HG03097 (cell line): Measurements from ENCODE around the gene GRSF1.
A peak's percentile ranks its signal among the peaks of the same experiment; 100 is the strongest.
"Not testable (repeated sequence)": the region's sequence is repeated elsewhere in the genome, so short reads cannot be mapped to it uniquely, and the experiment has no call there.

ENCODE experiments used
- ATAC-seq: cut with Tn5 transposase; IDR thresholded peaks from one replicate; pipeline ENCODE4 v1.9.1; 2021; ENCODE audit not compliant: unreplicated experiment, low FRiP score

GRSF1 gene

DNA sequence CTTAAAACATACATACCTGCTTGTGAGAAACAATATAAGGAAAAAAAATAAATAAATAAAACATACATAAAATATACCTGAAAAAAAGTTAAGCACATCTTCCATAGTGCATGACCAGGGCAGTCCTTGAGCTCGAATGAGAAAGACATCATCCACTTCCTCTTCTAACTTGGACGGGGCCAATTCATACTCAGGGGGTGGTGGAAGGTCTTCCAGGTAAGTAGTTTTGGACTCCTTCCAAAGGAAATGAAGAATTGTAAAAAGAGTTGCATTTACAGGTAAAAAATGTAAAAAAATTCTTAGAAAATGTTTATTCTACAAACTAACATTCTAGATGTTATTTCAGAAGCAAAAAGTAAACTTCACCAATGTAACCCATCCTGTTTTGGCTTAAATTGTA is 3.6 kb downstream of the GRSF1 start:
- no peak for ATAC-seq

DNA sequence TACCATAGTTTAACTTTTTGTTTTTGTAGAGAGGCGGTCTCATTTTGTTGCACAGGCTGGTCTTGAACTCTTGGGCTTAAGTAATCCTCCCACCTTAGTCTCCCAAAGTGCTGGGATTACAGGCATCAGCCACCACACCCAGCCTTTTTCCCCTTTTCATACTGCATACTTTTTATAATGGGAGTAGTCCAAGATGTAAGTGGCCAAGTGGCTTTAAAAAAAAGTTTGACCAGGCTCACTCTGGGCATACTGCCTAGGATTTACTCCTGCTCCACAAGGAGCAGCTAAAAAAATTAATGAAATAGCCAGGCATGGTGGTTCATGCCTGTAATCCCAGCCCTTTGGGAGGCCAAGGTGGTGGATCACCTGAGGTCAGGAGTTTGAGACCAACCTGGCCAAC is 6.0 kb downstream of the GRSF1 start:
- ATAC-seq: no peak

DNA sequence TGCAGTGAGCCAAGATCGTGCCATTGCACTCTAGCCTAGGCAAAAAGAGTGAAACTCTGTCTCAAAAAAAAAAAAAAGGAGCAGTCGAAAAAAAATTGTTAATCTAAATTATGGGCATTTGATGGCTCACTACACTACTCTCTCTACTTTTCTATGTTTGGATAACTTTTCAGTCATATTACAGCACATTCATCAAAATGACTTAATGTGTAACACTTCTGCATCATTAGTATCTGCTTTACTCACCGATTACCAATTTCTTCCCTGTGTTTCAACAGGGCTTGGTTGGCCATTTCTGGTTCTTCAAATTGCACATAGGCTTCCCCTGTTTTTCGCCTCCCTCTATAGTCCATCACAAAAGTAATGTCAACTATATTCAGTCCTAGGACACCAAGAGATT is 8.4 kb downstream of the GRSF1 start:
- ATAC-seq: no peak

DNA sequence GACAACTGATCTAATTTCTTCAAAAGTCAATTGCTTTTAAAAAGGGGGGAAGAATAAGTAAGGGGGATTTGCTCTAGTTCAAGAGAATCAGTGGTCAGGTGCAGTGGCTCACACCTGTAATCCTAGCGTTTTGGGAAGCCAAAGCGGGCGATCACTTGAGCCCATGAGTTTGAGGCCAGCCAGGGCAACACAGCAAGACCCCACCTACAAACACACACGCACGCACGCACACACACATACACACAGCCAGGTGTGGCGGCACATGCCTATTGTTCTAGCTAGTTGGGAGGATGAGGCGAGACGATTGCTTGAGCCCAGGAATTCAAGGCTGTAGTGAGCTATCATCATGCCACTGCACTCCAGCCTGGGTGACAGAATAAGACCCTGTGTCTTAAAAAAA is 9.6 kb downstream of the GRSF1 start:
- no peak for ATAC-seq

DNA sequence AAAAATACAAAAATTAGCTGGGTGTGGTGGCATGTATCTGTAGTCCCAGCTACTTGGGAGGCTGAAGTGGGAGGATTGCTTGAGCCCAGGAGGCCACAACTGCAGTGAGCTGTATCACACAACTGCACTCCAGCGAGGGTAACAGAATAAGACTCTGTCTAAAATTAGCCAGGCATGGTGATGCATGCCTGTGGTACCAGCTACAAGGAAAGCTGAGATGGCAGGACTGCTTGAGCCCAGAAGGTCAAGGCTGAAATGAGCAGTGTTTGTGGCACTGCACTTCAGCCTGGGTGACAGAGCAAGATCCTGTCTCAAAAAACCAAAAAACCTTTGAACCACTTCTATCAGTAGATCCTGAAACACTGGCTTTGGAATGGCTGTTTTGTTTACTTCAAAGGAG is 10.2 kb downstream of the GRSF1 start:
- ATAC-seq: no peak

DNA sequence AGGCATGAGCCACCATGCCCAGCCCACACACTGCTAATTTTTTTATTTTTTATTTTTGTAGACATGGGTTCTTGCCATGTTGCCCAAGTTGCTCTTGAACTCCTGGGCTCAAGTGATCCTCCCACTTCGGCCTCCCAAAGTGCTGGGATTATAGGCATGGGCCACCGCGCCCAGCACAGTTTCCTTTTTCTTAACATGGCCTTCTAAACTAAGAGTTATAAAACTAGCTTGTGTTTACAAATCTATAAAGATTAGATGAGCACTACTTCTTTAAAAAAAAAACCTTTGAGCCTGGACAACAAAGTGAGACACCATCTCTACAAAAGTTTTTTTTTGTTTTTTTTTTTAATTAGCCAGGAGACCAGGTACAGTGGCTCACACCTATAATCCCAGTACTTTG is 10.7 kb downstream of the GRSF1 start:
- no peak for ATAC-seq

DNA sequence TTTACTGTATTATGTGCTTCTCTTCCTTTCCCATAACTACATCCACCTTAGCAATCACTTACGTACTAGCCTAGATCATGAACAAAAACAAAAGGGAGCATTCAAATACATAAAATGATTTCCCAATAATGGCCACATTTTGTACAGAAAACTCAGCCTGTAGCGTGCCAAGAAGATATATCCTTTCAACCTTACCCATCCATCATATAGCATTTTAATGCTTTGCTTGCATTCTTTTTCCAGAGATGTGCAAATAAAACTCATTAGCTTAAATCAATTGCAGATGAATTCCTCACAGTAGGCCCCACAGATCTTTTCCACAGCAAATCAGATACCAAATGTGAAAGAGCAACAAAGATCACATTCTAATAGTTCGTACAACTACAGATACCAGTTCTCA is 20.8 kb downstream of the GRSF1 start:
- no peak for ATAC-seq

DNA sequence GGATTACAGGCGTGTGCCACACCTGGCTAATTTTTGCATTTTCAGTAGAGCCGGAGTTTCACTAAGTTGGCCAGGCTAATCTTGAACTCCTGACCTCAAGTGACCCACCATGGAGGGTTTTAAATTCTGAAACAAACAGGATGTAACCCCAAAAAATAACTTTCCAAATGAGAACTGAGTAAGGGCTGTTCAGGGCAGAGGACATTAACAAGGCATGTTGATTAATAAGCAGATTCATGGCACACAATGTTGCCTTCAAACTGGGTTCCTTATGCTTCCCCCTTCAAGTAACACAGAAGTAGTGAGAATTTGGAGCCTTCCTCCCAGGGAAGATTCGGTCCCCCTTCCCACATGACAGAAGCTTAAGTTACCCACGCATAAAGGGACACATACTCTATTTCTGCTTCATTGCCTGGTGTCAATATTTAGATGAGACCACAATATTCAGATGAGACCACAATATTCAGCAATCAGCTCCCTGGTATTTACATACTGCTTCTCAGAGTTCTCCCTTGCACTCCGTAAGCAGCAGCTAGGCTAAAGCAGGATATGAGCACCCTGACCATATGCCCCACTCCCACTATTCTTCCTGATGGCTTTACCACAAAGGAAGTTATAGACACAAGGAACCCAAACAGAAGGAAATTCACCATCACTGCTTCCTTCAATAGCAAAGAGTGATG is 21.4 kb downstream of the GRSF1 start:
- no peak for ATAC-seq

DNA sequence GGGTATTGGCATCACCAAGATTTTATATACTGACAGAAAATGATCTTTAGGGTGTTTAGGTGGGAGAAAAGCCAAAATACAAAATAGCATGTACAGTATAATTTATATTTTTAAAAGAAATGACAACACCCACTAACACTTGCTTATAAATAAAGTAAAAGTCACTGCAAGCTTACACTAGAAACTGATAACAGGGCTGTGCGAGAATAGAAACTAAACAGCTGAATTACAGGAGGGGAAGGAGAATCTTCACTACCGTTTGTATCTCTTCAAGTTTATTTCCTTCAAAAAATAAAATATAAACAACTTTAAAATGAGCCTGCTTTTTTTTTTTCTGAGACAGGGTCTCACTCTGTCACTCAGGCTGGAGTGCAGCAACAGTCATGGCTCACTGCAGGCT is 22.8 kb downstream of the GRSF1 start:
- no peak for ATAC-seq

DNA sequence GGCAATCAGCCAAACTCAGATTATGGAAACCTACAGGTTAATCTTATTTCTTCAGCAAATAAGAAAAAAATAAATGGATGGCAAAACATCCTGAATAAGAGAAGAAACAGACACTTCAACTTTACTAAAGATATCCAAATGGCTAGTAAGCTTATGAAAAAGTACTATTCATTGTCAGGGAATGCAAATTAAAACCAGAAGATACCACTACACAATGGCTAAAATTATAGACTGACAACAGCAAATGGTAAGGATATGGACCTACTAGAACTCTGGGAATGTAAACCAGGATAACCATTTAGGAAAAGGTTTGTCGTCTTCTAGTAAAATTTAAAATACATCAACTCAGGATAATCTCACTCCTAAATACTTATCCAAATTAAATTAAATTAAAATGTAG is 24.3 kb downstream of the GRSF1 start:
- ATAC-seq: no peak

DNA sequence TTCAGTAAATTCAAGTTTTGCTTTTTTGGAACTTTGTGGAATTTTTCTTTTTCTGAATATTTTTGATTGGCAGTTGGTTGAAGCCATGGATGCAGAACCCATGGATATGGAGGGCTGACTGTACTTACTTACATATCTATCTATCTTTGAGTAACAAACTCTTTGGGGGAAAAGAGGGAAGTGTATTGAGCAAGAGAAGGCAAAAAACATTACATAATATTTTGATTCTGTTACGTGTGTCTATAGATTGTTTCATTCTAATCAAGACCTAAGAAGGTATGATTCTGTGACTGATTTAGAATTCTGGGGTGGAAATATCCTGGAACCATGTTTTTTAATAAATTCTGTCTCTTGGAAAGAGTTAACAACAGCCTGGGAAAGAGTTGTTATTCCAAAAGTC is 31.5 kb downstream of the GRSF1 start:
- no peak for ATAC-seq

DNA sequence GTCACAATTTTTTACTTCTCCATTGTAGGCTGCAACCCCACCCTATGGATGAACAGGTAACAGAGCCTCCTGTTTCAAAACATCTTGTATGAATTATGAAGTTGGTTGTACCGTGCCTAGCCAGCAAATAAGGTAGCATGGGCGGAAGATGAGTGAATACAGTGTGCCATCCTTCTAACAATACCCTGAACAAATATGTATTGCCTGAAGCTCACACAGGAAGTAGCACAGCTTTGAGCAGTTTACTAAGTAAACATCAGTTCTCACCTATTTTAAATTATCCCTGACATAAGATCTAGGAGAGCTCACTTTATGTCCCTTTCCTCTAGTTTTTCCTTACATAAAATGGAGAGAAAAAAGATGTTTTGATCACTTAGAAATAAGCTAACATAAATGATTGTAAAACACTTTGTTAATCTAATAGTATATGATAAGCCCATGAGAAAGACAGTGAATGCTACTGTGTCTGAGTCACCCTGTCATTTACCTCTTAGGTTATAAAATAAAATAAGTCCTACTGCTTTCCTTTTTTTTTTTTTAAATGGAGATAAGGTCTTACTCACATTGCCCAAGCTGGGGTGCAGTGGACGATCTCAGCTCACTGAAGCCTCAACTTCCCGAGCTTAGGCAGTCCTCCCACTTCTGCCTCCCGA is 36.6 kb downstream of the GRSF1 start:
- no peak for ATAC-seq

DNA sequence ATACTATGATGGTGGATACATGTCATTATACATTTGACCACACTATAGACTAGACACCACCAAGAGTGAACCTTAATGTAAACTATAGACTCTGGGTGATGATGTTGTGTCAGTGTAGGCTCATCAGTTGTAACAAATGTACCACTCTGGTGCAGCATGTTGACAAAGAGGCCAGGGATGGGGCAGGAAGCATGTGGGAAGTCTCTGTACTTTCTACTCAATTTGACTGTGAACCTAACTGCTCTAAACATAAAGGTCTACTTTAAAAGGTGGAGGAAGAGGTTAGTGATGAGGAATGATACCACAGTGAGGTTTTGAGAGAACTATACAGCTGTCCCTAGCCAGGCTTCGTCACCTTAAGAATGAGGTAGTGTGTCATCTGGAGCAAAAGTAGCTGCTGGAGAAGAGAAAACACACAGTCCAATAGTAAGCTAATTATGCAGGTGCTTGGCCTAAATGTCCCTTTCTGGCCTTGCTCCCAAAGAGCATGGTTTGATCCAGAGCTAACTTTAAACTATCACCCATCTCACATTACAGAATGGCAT is 38.4 kb downstream of the GRSF1 start:
- no peak for ATAC-seq

DNA sequence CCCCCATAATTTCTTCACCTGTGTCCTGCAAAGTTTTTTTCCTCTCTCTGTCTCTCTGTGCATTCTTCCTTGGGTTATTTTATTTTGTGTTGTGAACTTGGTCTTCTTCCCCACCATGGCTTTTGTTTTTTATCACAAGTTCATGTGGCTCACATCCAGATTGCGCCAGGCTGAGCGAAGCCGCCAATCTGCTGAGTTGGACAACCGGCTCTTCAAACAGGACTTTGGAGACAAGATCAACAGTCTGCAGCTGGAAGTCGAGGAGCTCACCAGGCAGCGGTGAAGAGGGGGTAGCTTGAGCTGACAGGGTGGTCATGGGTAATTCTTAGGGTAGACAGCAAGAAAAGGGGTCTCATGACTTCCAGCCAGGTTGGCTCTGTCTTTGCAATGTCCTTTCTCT is 46.1 kb downstream of the GRSF1 start:
- no peak for ATAC-seq

DNA sequence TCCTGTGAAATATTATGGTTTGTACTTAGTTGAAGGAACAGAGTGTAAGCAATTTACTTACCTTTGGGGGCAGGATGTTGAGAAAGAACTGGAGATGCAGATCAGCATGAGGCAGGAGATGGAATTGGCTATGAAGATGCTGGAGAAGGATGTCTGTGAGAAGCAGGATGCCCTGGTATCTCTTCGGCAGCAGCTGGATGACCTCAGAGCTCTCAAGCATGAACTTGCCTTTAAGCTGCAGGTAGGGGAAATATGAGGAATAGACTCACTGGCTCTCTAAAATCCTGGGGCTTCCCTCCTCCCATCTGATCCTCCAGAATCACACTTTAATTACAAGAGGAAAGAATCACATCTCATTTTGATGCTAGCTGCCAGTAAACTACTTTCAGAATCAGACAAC is 51.0 kb downstream of the GRSF1 start:
- no peak for ATAC-seq

DNA sequence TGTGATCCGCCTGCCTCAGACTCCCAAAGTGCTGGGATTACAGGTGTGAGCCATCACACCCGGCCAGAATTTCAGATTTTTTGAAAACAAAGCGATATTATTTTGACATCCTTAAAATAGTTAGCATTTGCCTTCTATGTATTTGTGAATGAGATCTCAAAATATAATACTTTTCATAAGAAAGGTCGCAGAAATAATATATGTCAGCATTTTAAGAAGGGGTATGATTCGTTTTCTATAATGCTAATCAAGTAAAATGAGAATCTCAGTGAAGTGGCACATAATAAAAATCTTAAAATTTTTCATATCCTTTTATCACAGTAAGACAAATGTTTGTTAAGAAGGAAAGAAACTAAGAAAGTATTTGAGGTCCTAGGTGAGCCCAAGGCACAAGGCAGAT is 52.2 kb downstream of the GRSF1 start:
- ATAC-seq: no peak

DNA sequence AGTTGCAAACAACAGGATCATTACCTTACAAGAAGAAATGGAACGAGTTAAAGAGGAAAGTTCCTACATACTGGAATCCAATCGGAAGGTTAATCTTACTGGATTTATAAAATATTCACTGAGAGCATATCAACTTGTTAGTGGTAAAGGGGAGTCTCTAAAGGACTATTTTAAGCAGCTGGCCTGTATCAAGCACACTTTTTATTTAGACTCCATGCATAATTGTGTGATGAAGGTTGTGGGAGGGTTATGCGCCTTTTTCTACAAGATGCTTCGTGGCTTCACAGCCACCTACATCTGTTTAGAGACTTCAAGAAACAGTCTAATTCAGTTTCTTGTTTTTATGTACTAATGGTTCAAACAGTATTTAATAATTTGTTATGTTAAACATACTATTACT is 56.6 kb downstream of the GRSF1 start:
- ATAC-seq: no peak

DNA sequence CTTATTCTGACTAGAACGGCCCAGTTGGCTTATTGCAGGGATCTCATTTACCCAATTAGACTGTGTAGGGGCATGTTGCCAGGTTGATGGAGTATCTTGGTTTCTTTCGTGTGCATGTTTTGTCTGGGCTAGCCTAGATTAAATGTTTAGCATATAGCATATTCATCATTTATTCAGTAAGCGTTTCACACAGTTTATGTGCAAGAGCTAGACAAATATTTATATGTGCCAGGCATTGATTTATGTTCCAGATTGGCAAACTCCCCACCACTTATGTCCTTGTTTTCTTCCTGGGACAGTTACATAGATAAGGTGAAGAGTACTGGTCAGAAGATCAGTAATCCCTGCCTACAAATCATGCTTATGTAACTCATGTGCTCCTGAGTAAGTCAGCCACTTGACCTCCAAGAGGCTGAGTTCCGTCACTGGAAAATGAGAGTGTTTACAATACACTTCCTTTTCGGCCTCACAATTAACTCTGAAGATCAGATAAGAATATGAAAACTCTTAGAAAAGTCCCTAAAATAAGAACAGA is 60.7 kb downstream of the GRSF1 start:
- ATAC-seq: no peak

DNA sequence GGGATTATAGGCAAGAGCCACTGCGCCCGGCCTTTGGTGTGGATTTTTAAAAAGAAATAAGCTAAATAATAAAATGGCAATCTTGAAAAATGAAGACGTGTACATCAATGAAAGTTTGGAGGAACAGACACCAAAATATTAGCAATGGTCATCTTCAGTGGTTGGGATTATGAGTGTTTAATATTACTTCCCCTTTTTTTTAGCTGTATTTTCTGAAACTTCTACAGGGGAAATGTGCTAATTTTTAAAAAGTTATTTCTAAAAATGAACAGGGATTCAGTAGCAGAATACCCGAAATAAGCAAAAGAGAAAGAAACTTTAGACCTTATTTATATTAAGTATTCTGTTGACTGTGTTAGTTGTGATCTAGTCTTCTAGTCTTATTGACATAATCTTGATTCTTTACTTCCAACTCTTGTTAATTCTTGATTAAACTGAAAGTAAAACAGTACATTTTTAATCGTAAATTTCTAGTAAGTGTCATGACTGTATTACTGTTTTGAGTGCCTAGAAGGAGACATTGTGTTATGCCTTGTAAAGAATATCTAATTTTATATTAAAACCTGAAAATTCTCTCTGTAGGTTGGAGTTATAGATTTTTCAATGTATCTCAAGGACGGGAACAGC is 66.6 kb downstream of the GRSF1 start:
- peak; percentile 48 for ATAC-seq

DNA sequence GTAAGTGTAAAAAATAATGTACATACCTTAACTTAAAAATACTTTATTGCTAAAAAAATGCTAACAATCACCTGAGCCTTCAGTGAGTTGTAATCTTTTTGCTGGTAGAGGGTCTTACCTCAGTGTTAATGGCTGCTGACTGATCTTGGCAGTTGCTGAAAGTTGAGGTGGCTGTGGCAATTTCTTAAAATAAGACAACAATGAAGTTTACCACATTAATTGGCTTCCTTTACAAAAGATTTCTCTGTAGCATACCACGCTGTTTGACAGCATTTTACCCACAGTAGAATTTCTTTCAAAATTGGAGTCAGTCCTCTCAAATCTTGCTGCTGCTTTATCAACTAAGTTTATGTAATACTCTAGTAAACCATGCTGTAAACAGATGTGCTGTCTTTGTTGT is 70.3 kb downstream of the GRSF1 start:
- not testable (repeated sequence) for ATAC-seq

DNA sequence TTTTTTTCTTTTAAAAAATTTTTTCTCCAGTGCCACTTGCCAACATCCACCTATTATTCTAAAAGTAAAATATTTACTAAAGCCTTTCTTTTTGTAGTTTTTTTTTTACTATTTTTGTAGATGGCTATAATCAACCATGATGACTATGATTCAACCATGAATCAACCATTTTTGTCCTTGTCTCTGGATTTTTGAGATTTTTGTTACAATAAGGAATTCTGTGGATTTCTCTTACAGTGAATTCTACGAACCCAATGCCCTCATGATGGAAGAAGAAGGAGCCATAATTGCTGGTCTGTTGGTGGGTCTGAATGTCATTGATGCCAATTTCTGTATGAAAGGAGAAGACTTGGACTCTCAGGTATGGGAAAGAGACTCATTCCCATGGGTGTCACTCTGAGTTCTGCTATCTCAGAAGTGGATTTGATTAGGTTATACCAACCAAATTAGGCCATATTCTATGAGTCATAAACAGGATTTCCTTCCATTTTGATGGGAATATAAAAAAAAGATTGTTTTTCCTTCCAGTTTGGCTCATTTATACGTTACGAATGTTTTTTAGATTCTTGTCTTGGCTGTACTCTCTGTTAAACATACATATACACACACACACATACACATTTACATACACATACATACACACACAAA is 71.3 kb downstream of the GRSF1 start:
- ATAC-seq: no peak
